ENCODE measurements around the gene LCN2. TPM values are rescaled to one million over a fixed set of nuclear protein-coding genes. Genes with fewer than 3 reads are reported as not detected.

Gene LCN2
- total and polyA plus RNA-seq, 9 of the 15 experiments (the other 6 are each of a cell fraction or from before 2014, with no cell fraction given) = 0.10 to 1.2 (median 0.44) TPM; not detected in 1

- TF ChIP-seq CTCF (IDR thresholded peaks at IDR 0.05 in 2 of 3, conservative IDR thresholded peaks at IDR 0.05 in 1 of 3; ENCODE audit: insufficient read depth in 2 of 3, low read depth in 1 of 3, low read length in 3 of 3) = peak in 1 of 3 experiments; percentile 27; a peak in 1 of 6 replicates
- TF ChIP-seq HCFC1 (IDR thresholded peaks at IDR 0.05; ENCODE audit: low read depth, low read length) = peak; percentile 26; the same call in 1 of the 2 replicates
- no peak for TF ChIP-seq ZNF699 (CRISPR knock-in tag; IDR thresholded peaks at IDR 0.05; ENCODE audit: insufficient replicate concordance)
- peak; percentile 82 for TF ChIP-seq ZNF165 (CRISPR knock-in tag; IDR thresholded peaks at IDR 0.05; ENCODE audit: borderline replicate concordance)
- no peak for TF ChIP-seq KDM4B (IDR thresholded peaks at IDR 0.05; ENCODE audit: borderline replicate concordance in 2 of 2, low read depth in 1 of 2)
- no peak for TF ChIP-seq PKNOX1 (IDR thresholded peaks at IDR 0.05)
- TF ChIP-seq SMAD4 (CRISPR knock-in tag; conservative IDR thresholded peaks at IDR 0.05) = peak; percentile 83
- peak; percentile 41; the same call in 1 of the 2 replicates for TF ChIP-seq HDAC8 (tag; IDR thresholded peaks at IDR 0.05)
- TF ChIP-seq ZNF561 (CRISPR knock-in tag; conservative IDR thresholded peaks at IDR 0.05) = 0 out of 2 replicates have a peak, but pooled peaks have one; percentile 6
- peak; percentile 83 for TF ChIP-seq E2F3 (CRISPR knock-in tag; IDR thresholded peaks at IDR 0.05)
- no peak for TF ChIP-seq AFF4 (CRISPR knock-in tag; IDR thresholded peaks at IDR 0.05)
- peak; percentile 26; the same call in 1 of the 2 replicates for TF ChIP-seq OTX1 (CRISPR knock-in tag; IDR thresholded peaks at IDR 0.05)
- TF ChIP-seq MAZ (CRISPR knock-in tag; conservative IDR thresholded peaks at IDR 0.05 in 1 of 2, IDR thresholded peaks at IDR 0.05 in 1 of 2) = peak; percentile 42 to 86
- TF ChIP-seq GATAD2B (IDR thresholded peaks at IDR 0.05; ENCODE audit: borderline replicate concordance) = no peak
- no peak for TF ChIP-seq PURB (CRISPR knock-in tag; IDR thresholded peaks at IDR 0.05; ENCODE audit: low read depth)
- TF ChIP-seq MXI1 (IDR thresholded peaks at IDR 0.05; ENCODE audit: low read depth, low read length) = peak; percentile 49; the same call in 1 of the 2 replicates
- TF ChIP-seq NR2F6 (CRISPR knock-in tag; IDR thresholded peaks at IDR 0.05) = peak; percentile 85; the same call in 1 of the 2 replicates
- peak; percentile 92 for TF ChIP-seq ZBTB9 (CRISPR knock-in tag; IDR thresholded peaks at IDR 0.05)
- no peak for TF ChIP-seq POLR2B (IDR thresholded peaks at IDR 0.05; ENCODE audit: low read depth, partially characterized antibody)
Observed at GRCh38 chr9:128192601-128193371, 43.5 kb downstream of the LCN2 start (continued).
